ENCODE measurements around the gene UNC13C. TPM values are rescaled to one million over a fixed set of nuclear protein-coding genes. Genes with fewer than 3 reads are reported as not detected.
"Not testable (repeated sequence)": the region's sequence is repeated elsewhere in the genome, so short reads cannot be mapped to it uniquely, and the experiment has no call there.

The UNC13C gene
- total RNA-seq, 1 donor from 2014 or later = not detected

- H3K4me3 Mint-ChIP-seq = no peak overlapping the region
- H3K27ac Mint-ChIP-seq = no peak overlapping the region
- ATAC-seq (ENCODE audit: low read depth) (no peak), DNase-seq (no peak)
- TF ChIP-seq CTCF (IDR thresholded peaks at IDR 0.05) = no peak
- intact Hi-C loops (cut with micrococcal nuclease) = no loop called here
- no peaks in the 10 kb centered on the region for H3K27me3 Mint-ChIP-seq
- H3K36me3 Mint-ChIP-seq (ENCODE audit: low read depth) = no peaks in the 10 kb centered on the region
- no peaks in the 10 kb centered on the region for H3K4me1 Mint-ChIP-seq
- ChIA-PET CTCF (no interaction called here), POLR2A (no interaction called here)
- H3K9me3 Mint-ChIP-seq = peaks cover 3% of the 10 kb centered on the region
Measured at GRCh38 chr15:54410481-54410880, 432.2 kb downstream of the UNC13C start.

DNA sequence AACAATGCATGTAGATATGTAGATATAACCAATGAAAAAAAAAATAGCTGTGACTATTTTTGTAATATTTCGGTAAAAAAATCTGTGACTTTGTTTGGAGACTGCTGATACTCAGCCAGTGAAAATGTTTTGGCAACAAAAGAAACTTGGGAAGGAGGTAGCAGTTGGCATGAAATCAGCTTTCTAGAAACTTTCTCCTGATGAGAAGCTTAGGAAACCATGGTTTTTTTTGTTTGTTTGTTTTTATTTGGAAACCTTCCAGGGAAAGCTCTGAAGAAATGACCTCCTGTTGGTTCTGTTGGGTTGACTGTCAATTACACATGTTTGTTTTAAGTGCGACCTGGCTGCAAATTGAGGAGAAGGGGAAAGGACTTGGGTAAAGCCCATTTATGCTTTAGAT, 445.9 kb downstream of the UNC13C start:
- no peak for DNase-seq
- Mint-ChIP-seq H3K27me3 (no peaks in the 10 kb centered on the region), H3K4me1 (no peaks in the 10 kb centered on the region), H3K9me3 (peaks cover 6% of the 10 kb centered on the region), H3K27ac (no peak overlapping the region), H3K4me3 (no peak overlapping the region), H3K36me3 (ENCODE audit: low read depth) (no peaks in the 10 kb centered on the region)
- intact Hi-C loops (cut with micrococcal nuclease) = no loop called here
- no peak for ATAC-seq (ENCODE audit: low read depth)
- no peak for TF ChIP-seq CTCF (IDR thresholded peaks at IDR 0.05)
- POLR2A ChIA-PET = no interaction called here
- CTCF ChIA-PET = no interaction called here

DNA sequence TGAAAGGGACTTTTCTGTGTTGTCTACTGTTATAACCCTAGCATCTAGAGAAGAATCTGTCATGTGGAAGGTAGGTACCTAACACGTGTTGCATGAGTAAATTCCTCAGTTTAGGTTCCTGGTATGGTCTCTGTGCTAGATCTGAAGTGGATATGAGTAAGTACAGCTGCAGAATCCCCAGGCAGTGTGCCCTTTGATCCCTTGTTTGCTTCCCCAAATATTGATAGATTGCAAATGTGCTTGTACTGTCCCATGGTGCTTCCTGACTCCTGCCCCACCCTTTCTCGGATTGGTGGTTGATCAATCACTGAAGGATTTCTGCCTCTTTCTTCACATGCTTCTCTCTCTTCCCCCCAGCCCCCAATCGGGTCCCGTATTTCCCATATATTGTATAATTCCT, 450.4 kb downstream of the UNC13C start:
- Mint-ChIP-seq H3K4me1 (no peaks in the 10 kb centered on the region), H3K4me3 (no peak overlapping the region), H3K9me3 (peaks cover 6% of the 10 kb centered on the region), H3K27me3 (no peaks in the 10 kb centered on the region), H3K36me3 (ENCODE audit: low read depth) (no peaks in the 10 kb centered on the region), H3K27ac (no peak overlapping the region)
- no peak for DNase-seq
- CTCF ChIA-PET = no interaction called here
- no peak for TF ChIP-seq CTCF (IDR thresholded peaks at IDR 0.05)
- intact Hi-C loops (cut with micrococcal nuclease) = no loop called here
- ATAC-seq (ENCODE audit: low read depth) = no peak
- POLR2A ChIA-PET = no interaction called here

- POLR2A ChIA-PET; H3K4me3 Mint-ChIP-seq; H3K27me3 Mint-ChIP-seq; DNase-seq; H3K36me3 Mint-ChIP-seq (ENCODE audit: low read depth); CTCF ChIA-PET; intact Hi-C loops (cut with micrococcal nuclease); H3K27ac Mint-ChIP-seq; H3K4me1 Mint-ChIP-seq; ATAC-seq (ENCODE audit: low read depth): not testable (repeated sequence)
- H3K9me3 Mint-ChIP-seq = peaks cover 17% of the 10 kb centered on the region
Measured at GRCh38 chr15:54450288-54450687, 472.0 kb downstream of the UNC13C start.

GRCh38 chr15:54456413-54456812, 478.2 kb downstream of the UNC13C start:
- Mint-ChIP-seq H3K27ac (no peak overlapping the region), H3K4me3 (no peak overlapping the region), H3K9me3 (peaks cover 29% of the 10 kb centered on the region), H3K36me3 (ENCODE audit: low read depth) (no peaks in the 10 kb centered on the region), H3K4me1 (no peaks in the 10 kb centered on the region), H3K27me3 (no peaks in the 10 kb centered on the region)
- ChIA-PET CTCF (no interaction called here), POLR2A (no interaction called here)
- ATAC-seq (ENCODE audit: low read depth) = no peak
- no peak for TF ChIP-seq CTCF (IDR thresholded peaks at IDR 0.05)
- no peak for DNase-seq
- intact Hi-C loops (cut with micrococcal nuclease) = no loop called here

DNA sequence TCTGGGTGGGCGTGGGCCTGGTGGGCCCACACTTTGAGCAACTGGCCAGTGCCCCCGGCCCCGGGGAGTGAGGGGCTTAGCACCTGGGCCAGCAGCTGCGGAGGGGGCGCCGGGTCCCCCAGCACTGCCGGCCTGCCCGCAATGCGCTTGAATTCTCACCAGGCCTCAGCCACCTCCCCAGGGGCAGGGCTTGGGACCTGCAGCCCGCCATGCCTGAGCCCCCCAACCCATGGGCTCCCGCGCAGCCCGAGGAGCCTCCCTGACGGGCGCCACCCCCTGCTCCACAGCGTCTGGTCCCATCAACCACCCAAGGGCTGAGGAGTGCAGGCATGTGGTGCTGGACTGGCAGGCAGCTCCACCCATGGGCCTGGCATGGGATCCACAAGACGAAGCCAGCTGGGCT, 484.3 kb downstream of the UNC13C start:
- intact Hi-C loops (cut with micrococcal nuclease) = no loop called here
- DNase-seq = no peak
- no peak for ATAC-seq (ENCODE audit: low read depth)
- Mint-ChIP-seq H3K27me3 (no peaks in the 10 kb centered on the region), H3K4me1 (no peaks in the 10 kb centered on the region), H3K9me3 (peaks cover 13% of the 10 kb centered on the region), H3K36me3 (ENCODE audit: low read depth) (no peaks in the 10 kb centered on the region), H3K27ac (no peak overlapping the region), H3K4me3 (no peak overlapping the region)
- POLR2A ChIA-PET = no interaction called here
- CTCF ChIA-PET = no interaction called here
- TF ChIP-seq CTCF (IDR thresholded peaks at IDR 0.05) = no peak

Data from activated B cell treated with CpG ODN at 0.5 μM for 24 hours (primary cell).